SK-N-MC (cell line): ENCODE results near the gene PTPA.
A peak's percentile ranks its signal among the peaks of the same experiment; 100 is the strongest.
"Not testable (repeated sequence)": the region's sequence is repeated elsewhere in the genome, so short reads cannot be mapped to it uniquely, and the experiment has no call there.

Experiments used
- DNase-seq: peaks from one replicate; pipeline ENCODE4 v3.0.0-alpha.2; 2011; ENCODE audit warnings: low read depth, low spot score
- H3K27ac ChIP-seq: fragments of 200-600 bp; sonication (generic); 2 replicates; pipeline ENCODE4 v1.5.1; 2016; ENCODE audit warnings: mixed run types
- H3K36me3 ChIP-seq: fragments of 200-600 bp; sonication (generic); 2 replicates; pipeline ENCODE4 v1.6.1; 2017; ENCODE audit warnings: antibody characterized with exemption, low read length, mixed read lengths; ENCODE audit not compliant: insufficient read depth
- H3K4me3 ChIP-seq: fragments of 200-600 bp; sonication (generic); 2 replicates; pipeline ENCODE4 v1.5.1; 2016
- H3K9ac ChIP-seq: fragments of 200-600 bp; sonication (generic); 2 replicates; pipeline ENCODE4 v1.8.0; 2017; ENCODE audit warnings: mixed run types, mixed read lengths; ENCODE audit not compliant: insufficient read length
- H3K9me3 ChIP-seq: fragments of 200-600 bp; sonication (generic); 2 replicates; pipeline ENCODE4 v1.6.1; 2017; ENCODE audit warnings: low read depth, mild to moderate bottlenecking, antibody characterized with exemption, low read length, moderate library complexity, mixed read lengths
- EZH2 ChIP-seq: fragments of 200-600 bp; sonication (generic); IDR thresholded peaks from one replicate; pipeline ENCODE4 v1.6.1; 2017; ENCODE audit warnings: antibody characterized with exemption
- FOXP2 ChIP-seq: optimal IDR thresholded peaks from 2 replicates; pipeline ENCODE3; 2011; ENCODE audit warnings: mild to moderate bottlenecking, moderate library complexity; ENCODE audit not compliant: insufficient read depth; ENCODE audit errors: extremely low read length, control extremely low read depth
- POLR2AphosphoS5 ChIP-seq: IDR thresholded peaks from 2 replicates; pipeline ENCODE4 v1.6.1; 2012; ENCODE audit warnings: mild to moderate bottlenecking, low read depth, low read length, borderline replicate concordance

PTPA gene

GRCh38 chr9:129161534-129161837, 50.3 kb downstream of the PTPA start:
- TF ChIP-seq POLR2AphosphoS5 (no peak), FOXP2 (no peak), EZH2 (no peak)
- H3K9me3 ChIP-seq: no peaks in the 10 kb centered on the region

GRCh38 chr9:129162497-129163197, 51.4 kb downstream of the PTPA start:
- no peak overlapping the region for H3K27ac ChIP-seq
- no peak for DNase-seq
- TF ChIP-seq FOXP2 (no peak), POLR2AphosphoS5 (no peak), EZH2 (no peak)

More at GRCh38 chr9:129161534-129161837, 50.3 kb downstream of the PTPA start:
- no peaks in the 10 kb centered on the region for H3K36me3 ChIP-seq
- H3K9ac ChIP-seq: no peak overlapping the region
- DNase-seq: no peak
- H3K4me3 ChIP-seq: no peak overlapping the region
- H3K27ac ChIP-seq: no peak overlapping the region

GRCh38 chr9:129163198-129163670, 52.0 kb downstream of the PTPA start:
- not testable (repeated sequence) for H3K36me3 ChIP-seq, DNase-seq, H3K9me3 ChIP-seq, H3K27ac ChIP-seq, H3K9ac ChIP-seq, H3K4me3 ChIP-seq

More at GRCh38 chr9:129162497-129163197, 51.4 kb downstream of the PTPA start:
- Histone ChIP-seq H3K4me3 (no peak overlapping the region), H3K9ac (no peak overlapping the region), H3K36me3 (no peaks in the 10 kb centered on the region), H3K9me3 (no peaks in the 10 kb centered on the region)

- Histone ChIP-seq H3K9me3 (no peaks in the 10 kb centered on the region), H3K27ac (0 out of 2 replicates have a peak overlapping the region, but pooled peaks have one; percentile 34), H3K36me3 (no peaks in the 10 kb centered on the region), H3K9ac (no peak overlapping the region), H3K4me3 (no peak overlapping the region)
- DNase-seq: no peak
- TF ChIP-seq FOXP2 (no peak), POLR2AphosphoS5 (no peak), EZH2 (no peak)
Observed at GRCh38 chr9:129163753-129164152, 52.5 kb downstream of the PTPA start.

GRCh38 chr9:129164246-129164930, 53.2 kb downstream of the PTPA start:
- DNase-seq: no peak
- H3K9ac ChIP-seq: no peak overlapping the region
- TF ChIP-seq EZH2 (no peak), POLR2AphosphoS5 (no peak), FOXP2 (no peak)
- H3K4me3 ChIP-seq: no peak overlapping the region
- no peaks in the 10 kb centered on the region for H3K9me3 ChIP-seq
- no peaks in the 10 kb centered on the region for H3K36me3 ChIP-seq
- 0 out of 2 replicates have a peak overlapping the region, but pooled peaks have one; percentile 34 for H3K27ac ChIP-seq

- Histone ChIP-seq H3K9me3 (no peaks in the 10 kb centered on the region), H3K9ac (no peak overlapping the region)
- TF ChIP-seq POLR2AphosphoS5: no peak
- TF ChIP-seq EZH2: no peak
- no peak for TF ChIP-seq FOXP2
Observed at GRCh38 chr9:129165198-129165597, 54.0 kb downstream of the PTPA start.

GRCh38 chr9:129166623-129167557, 55.7 kb downstream of the PTPA start:
- H3K9ac ChIP-seq: no peak overlapping the region

More at GRCh38 chr9:129165198-129165597, 54.0 kb downstream of the PTPA start:
- Histone ChIP-seq H3K36me3 (no peaks in the 10 kb centered on the region), H3K27ac (no peak overlapping the region), H3K4me3 (no peak overlapping the region)
- DNase-seq: no peak

GRCh38 chr9:129170229-129170628, 59.0 kb downstream of the PTPA start:
- TF ChIP-seq EZH2 (no peak), POLR2AphosphoS5 (no peak), FOXP2 (no peak)
- Histone ChIP-seq H3K4me3 (no peak overlapping the region), H3K36me3 (no peaks in the 10 kb centered on the region), H3K27ac (no peak overlapping the region), H3K9me3 (no peaks in the 10 kb centered on the region), H3K9ac (no peak overlapping the region)
- DNase-seq: no peak

More at GRCh38 chr9:129166623-129167557, 55.7 kb downstream of the PTPA start:
- Histone ChIP-seq H3K27ac (peak overlapping the region; percentile 10; the same call in 1 of the 2 replicates), H3K36me3 (no peaks in the 10 kb centered on the region), H3K9me3 (no peaks in the 10 kb centered on the region), H3K4me3 (peak overlapping the region; percentile 34; the same call in 1 of the 2 replicates)
- no peak for DNase-seq
- TF ChIP-seq POLR2AphosphoS5 (no peak; the same call in 1 of the 2 replicates), FOXP2 (no peak), EZH2 (no peak)
